MCF 10A (cell line): ENCODE data around the gene RBM39. TPM values are rescaled to one million over a fixed set of nuclear protein-coding genes. Genes with fewer than 3 reads are reported as not detected.
"Not testable (repeated sequence)": the region's sequence is repeated elsewhere in the genome, so short reads cannot be mapped to it uniquely, and the experiment has no call there.

Source experiments
- BruUV-seq: library from RNA; stranded (reverse); fragments of 400-500 nt; replicated peaks from 2 replicates; lab custom pipeline; 2021; lab: Mats Ljungman, UMichigan
- CTCF ChIA-PET: fragments of 300-600 bp; sonication (Branson Sonifier 250); formaldehyde crosslinking; extraction: SDS; loops from one replicate; lab custom pipeline; 2021; ENCODE audit warnings: antibody characterized with exemption, inconsistent platforms; lab: Yijun Ruan, JAX
- POLR2A ChIA-PET: fragments of 300-600, 350-650 bp; sonication (Branson Sonifier 250); formaldehyde crosslinking; extraction: SDS; loops from one replicate; lab custom pipeline; 2020; ENCODE audit warnings: antibody characterized with exemption, inconsistent platforms; lab: Yijun Ruan, JAX
- DNase-seq: peaks from one replicate; pipeline ENCODE4 v3.0.0-alpha.2; 2018; ENCODE audit not compliant: unreplicated experiment
- H3K27ac Mint-ChIP-seq: one replicate; pipeline ENCODE4 v1.8.0; 2022; ENCODE audit warnings: mild to moderate bottlenecking, low read depth, mixed read lengths; ENCODE audit not compliant: unreplicated experiment
- H3K27me3 Mint-ChIP-seq: one replicate; pipeline ENCODE4 v1.8.0; 2022; ENCODE audit warnings: mixed read lengths; ENCODE audit not compliant: insufficient read depth, unreplicated experiment
- H3K36me3 Mint-ChIP-seq: one replicate; pipeline ENCODE4 v1.8.0; 2022; ENCODE audit warnings: mild to moderate bottlenecking, moderate library complexity, mixed read lengths; ENCODE audit not compliant: insufficient read depth, unreplicated experiment
- H3K4me1 Mint-ChIP-seq: one replicate; pipeline ENCODE4 v1.8.0; 2022; ENCODE audit warnings: mixed read lengths; ENCODE audit not compliant: insufficient read depth, unreplicated experiment
- H3K4me3 Mint-ChIP-seq: one replicate; pipeline ENCODE4 v1.8.0; 2022; ENCODE audit warnings: mild to moderate bottlenecking, moderate library complexity, mixed read lengths; ENCODE audit not compliant: unreplicated experiment
- H3K9me3 Mint-ChIP-seq: one replicate; pipeline ENCODE4 v1.8.0; 2022; ENCODE audit warnings: mixed read lengths; ENCODE audit not compliant: unreplicated experiment
- intact Hi-C: fragments of 100-400 bp; cut with micrococcal nuclease; formaldehyde crosslinking; loops from 2 replicates; pipeline ENCODE4 v1.14.1; 2022
- total RNA-seq: library from RNA; stranded (reverse); gene quantifications from 2 replicates; pipeline ENCODE4 v1.2.3, GENCODE V29; 2022
- TF ChIP-seq, protein P1 (sequence below): fragments of 200-600 bp; IDR thresholded peaks from one replicate; pipeline ENCODE4 v1.8.0; 2022; ENCODE audit warnings: antibody characterized with exemption, mild to moderate bottlenecking; ENCODE audit not compliant: unreplicated experiment

The RBM39 gene
- total RNA-seq, 1 experiment from 2014 or later, result 438 TPM

DNA sequence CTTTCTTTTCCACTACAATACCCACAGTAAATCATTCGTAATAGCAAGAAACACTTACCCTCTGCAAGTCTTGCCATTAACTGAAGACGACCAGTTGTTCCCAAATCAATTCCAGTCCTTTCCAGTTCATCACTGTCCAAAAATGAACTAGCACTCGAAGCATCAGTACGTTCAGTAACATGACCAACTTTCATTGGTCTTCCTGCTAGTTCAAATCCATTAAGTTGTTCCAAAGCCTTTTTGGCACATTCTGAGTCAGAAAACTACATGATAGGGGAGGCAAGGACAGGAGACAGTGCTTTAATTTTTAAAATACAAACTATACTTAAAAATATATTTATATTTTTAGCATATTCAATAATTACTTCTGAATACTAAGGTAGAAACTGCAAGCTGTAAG is 27.9 kb downstream of the RBM39 start:
- BruUV-seq, result no TSS peak
- H3K4me1 Mint-ChIP-seq, result peaks cover 13% of the 10 kb centered on the region
- no peaks in the 10 kb centered on the region for H3K27me3 Mint-ChIP-seq
- no peak overlapping the region for H3K27ac Mint-ChIP-seq
- ChIA-PET CTCF (interaction anchor here (0.9 to 2.0 kb wide), 4 partner anchors 10 to 170 kb away, joined by 3 to 7 read pairs (median 3); no protein-coding TSS in a partner anchor), POLR2A (interaction anchor here (0.5 to 8.8 kb wide), 9 partner anchors 10 to 161 kb away, joined by 3 to 130 read pairs (median 5); partner anchors contain the start of genes NFS1, RBM39 and ROMO1)
- no peak overlapping the region for H3K4me3 Mint-ChIP-seq
- TF ChIP-seq, protein P1, sequence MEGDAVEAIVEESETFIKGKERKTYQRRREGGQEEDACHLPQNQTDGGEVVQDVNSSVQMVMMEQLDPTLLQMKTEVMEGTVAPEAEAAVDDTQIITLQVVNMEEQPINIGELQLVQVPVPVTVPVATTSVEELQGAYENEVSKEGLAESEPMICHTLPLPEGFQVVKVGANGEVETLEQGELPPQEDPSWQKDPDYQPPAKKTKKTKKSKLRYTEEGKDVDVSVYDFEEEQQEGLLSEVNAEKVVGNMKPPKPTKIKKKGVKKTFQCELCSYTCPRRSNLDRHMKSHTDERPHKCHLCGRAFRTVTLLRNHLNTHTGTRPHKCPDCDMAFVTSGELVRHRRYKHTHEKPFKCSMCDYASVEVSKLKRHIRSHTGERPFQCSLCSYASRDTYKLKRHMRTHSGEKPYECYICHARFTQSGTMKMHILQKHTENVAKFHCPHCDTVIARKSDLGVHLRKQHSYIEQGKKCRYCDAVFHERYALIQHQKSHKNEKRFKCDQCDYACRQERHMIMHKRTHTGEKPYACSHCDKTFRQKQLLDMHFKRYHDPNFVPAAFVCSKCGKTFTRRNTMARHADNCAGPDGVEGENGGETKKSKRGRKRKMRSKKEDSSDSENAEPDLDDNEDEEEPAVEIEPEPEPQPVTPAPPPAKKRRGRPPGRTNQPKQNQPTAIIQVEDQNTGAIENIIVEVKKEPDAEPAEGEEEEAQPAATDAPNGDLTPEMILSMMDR, result no peak
- intact Hi-C loops, result no loop called here
- H3K36me3 Mint-ChIP-seq, result peaks cover 99% of the 10 kb centered on the region
- H3K9me3 Mint-ChIP-seq, result no peaks in the 10 kb centered on the region
- no peak for DNase-seq

- H3K27me3 Mint-ChIP-seq, DNase-seq, BruUV-seq, H3K9me3 Mint-ChIP-seq, H3K4me3 Mint-ChIP-seq, H3K27ac Mint-ChIP-seq, intact Hi-C loops: not testable (repeated sequence)
- CTCF ChIA-PET, result interaction anchor here (0.6 to 2.0 kb wide), 5 partner anchors 14 to 241 kb away, joined by 3 to 7 read pairs (median 4); partner anchors contain the start of gene SCAND1
- peaks cover 99% of the 10 kb centered on the region for H3K36me3 Mint-ChIP-seq
- H3K4me1 Mint-ChIP-seq, result peaks cover 13% of the 10 kb centered on the region
- POLR2A ChIA-PET, result interaction anchor here (0.7 to 6.6 kb wide), 5 partner anchors 10 to 29 kb away, joined by 3 to 112 read pairs (median 6); partner anchors contain the start of genes NFS1, RBM39 and ROMO1
Measured at GRCh38 chr20:35713120-35713519, 28.9 kb downstream of the RBM39 start.

DNA sequence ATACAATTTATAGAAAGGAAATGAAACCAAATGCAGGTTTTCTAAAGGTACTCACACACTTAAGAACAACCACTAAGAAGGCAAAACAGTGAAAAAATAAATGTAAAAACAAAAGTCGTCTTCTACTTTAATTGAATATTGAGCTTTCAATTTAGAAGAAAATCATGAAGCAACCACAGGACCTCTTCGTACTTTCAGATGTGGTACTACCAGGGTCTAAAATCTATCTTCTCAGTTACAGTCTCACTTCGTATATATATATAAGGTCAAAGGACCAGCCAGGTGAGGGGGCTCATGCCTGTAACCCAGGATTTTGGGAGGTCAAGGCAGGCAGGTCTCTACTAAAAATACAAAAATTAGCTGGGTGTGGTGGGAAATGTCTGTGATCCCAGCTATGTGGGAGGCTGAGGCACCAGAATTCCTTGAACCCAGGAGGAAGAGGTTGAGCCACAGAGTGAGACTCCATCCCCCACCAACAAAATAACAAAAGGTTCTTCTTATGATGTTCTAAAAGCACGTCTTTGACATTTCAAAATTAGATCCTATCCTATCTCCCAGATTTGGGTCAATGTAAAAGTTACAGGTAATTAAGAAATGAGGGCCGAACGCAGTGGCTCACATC is 30.4 kb downstream of the RBM39 start:
- DNase-seq, result no peak
- BruUV-seq, result no TSS peak
- no peaks in the 10 kb centered on the region for H3K27me3 Mint-ChIP-seq
- H3K9me3 Mint-ChIP-seq, result no peaks in the 10 kb centered on the region
- ChIA-PET POLR2A (interaction anchor here (0.6 to 14.8 kb wide), 13 partner anchors 8 to 242 kb away, joined by 3 to 266 read pairs (median 4); partner anchors contain the start of genes NFS1, PHF20, RBM39 and ROMO1), CTCF (interaction anchor here (0.6 to 1.7 kb wide), 5 partner anchors 17 to 242 kb away, joined by 3 to 6 read pairs (median 4); partner anchors contain the start of gene SCAND1)
- intact Hi-C loops, result no loop called here
- H3K4me1 Mint-ChIP-seq, result peaks cover 13% of the 10 kb centered on the region
- H3K27ac Mint-ChIP-seq, result peak overlapping the region; percentile 28
- no peak overlapping the region for H3K4me3 Mint-ChIP-seq
- H3K36me3 Mint-ChIP-seq, result peaks cover 99% of the 10 kb centered on the region
- TF ChIP-seq, protein P1, result no peak

DNA sequence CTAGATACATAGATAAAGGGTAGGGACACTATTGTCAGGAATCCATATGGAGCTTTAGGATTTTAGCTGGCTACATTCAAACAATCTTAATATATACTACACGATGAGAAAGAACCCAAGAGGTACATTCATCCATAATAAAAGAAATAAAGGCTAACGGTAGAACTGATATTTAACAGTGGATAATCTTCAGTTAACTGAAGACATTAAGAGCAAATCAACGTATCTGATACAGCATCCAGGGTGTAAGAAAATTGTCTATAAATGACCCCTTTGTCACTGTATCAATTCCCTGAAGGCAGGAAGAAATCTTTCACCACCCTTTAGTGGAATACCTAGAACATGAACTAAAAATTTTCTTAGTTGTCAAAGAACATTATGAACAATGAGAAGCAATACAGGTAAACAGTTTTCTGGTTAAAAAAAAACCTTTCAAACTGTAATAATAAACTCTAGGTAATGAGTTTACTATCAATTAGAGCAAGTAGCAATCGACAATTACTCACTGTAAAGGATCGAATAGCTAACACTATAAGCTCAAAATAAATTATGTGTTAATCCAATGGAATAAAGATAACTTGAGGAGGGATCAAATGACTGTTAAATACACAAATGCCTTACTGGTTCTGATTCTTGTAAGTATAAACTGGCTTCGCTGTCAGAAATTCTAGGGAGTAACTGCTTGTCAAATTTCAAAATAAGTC is 31.0 kb downstream of the RBM39 start:
- no TSS peak for BruUV-seq
- no peak overlapping the region for H3K4me3 Mint-ChIP-seq
- peaks cover 13% of the 10 kb centered on the region for H3K4me1 Mint-ChIP-seq
- intact Hi-C loops, result no loop called here
- no peaks in the 10 kb centered on the region for H3K27me3 Mint-ChIP-seq
- POLR2A ChIA-PET, result interaction anchor here (0.9 to 14.8 kb wide), 13 partner anchors 8 to 248 kb away, joined by 3 to 266 read pairs (median 4); partner anchors contain the start of genes NFS1, PHF20, RBM39 and ROMO1
- H3K36me3 Mint-ChIP-seq, result peaks cover 99% of the 10 kb centered on the region
- CTCF ChIA-PET, result interaction anchor here (0.8 to 1.7 kb wide), 5 partner anchors 9 to 243 kb away, joined by 3 to 6 read pairs (median 4); partner anchors contain the start of gene SCAND1
- H3K27ac Mint-ChIP-seq, result peak overlapping the region; percentile 28
- TF ChIP-seq, protein P1, result no peak
- no peak for DNase-seq
- no peaks in the 10 kb centered on the region for H3K9me3 Mint-ChIP-seq
